GM12892 (cell line): ENCODE results near the gene PRKN.

Source experiments
- POLR2AphosphoS5 ChIP-seq: IDR thresholded peaks from 2 replicates; pipeline ENCODE4 v1.6.1; 2011; ENCODE audit warnings: low read depth, low read length, control low read depth
- TAF1 ChIP-seq: IDR thresholded peaks from 2 replicates; pipeline ENCODE4 v1.6.1; 2011; ENCODE audit warnings: low read depth, mild to moderate bottlenecking, control low read depth, low read length, borderline replicate concordance

- no peak for TF ChIP-seq TAF1
- TF ChIP-seq POLR2AphosphoS5, result no peak
Measured at GRCh38 chr6:162532283-162533008, 195.1 kb downstream of the PRKN start.
